NCI-H2196 (cell line): Measurements from ENCODE around the gene SAPCD2.
"Not testable (repeated sequence)": the region's sequence is repeated elsewhere in the genome, so short reads cannot be mapped to it uniquely, and the experiment has no call there.

Experiments
- DNase-seq: peaks from one replicate; lab custom pipeline; 2025; ENCODE audit not compliant: unreplicated experiment; lab: John Stamatoyannopoulos, UW

SAPCD2 gene, protein sequence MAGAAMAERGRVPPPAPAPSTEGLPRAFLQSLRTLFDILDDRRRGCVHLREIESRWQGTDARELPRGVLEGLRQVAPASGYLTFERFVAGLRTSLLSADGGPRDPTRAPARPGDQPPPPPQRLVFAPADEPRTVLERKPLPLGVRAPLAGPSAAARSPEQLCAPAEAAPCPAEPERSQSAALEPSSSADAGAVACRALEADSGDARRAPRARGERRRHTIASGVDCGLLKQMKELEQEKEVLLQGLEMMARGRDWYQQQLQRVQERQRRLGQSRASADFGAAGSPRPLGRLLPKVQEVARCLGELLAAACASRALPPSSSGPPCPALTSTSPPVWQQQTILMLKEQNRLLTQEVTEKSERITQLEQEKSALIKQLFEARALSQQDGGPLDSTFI

DNA sequence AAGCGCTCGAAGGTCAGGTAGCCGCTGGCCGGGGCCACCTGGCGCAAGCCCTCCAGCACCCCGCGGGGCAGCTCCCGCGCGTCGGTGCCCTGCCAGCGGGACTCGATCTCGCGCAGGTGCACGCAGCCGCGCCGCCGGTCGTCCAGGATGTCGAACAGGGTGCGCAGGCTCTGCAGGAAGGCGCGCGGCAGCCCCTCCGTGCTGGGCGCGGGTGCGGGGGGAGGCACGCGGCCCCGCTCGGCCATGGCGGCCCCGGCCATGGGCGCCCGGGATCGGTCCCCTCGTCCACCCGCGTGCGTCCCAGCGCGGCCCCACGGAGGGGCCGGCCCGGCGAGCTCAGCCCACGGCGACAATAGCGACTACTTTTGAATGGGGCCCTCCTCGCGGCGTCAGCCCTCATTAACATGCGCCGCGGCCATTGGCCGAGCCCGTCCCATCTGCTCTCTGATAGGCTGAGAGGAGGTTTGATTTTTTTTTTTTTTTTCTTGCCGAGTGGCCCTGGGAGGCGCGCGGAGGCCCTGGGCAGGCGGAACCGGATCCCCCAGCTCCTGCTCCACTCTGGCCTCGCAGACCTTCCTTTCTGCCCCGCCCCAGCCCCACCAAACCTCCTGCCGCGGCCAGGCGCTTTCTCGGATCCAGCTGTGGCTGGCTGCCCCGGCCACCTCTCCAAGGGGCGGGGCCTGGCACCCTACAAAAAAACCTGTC lies at the start of gene SAPCD2:
Gene SAPCD2, minus strand, starts transcription at position 357 of the 705 bp plus-strand sequence. Its CDS starts 97 bp downstream, at position 260.
- DNase-seq = peak; percentile 91

DNA sequence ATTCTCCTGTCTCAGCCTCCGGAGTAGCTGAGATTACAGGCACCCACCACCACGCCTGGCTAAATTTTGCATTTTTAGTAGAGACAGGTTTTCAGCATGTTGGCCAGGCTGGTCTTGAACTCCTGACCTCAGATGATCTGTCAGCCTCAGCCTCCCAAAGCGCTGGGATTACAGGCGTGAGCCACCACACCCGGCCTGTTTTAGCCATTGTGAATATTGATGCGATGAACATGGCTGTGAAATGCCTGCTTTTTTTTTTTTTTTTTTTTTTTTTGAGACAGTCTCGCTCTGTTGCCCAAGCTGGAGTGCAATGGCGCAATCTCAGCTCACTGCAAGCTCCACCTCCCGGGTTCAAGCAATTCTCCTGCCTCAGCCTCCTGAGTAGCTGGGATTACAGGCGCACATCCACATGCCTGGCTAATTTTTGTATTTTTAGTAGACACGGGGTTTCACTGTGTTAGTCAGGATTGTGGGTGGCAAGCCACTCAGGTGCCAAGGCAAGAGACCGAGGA lies 47.8 kb upstream of the SAPCD2 start:
- DNase-seq = not testable (repeated sequence)

DNA sequence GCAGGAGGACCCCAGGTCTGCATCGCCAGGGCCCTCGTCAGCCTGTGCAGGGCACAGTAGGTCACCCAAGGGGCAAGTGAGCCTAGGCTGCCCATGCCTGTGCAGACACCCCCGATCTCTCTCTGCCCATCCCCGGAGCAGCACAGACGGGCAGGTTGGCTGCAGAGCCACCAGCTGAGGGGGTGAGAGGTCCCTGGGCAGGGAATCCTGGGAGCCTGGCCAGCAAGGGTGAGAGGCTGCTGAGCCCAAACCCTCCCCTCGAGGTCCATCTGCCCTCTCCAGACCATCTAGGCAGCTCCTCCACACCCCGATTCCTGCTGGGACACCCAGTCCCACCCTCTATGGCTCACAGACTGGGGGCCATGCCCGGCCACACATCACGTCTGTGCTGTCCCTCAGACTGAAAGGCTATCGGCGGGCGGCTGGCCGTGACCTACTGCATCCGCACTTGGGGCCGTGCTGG lies 46.9 kb upstream of the SAPCD2 start:
- DNase-seq = no peak

DNA sequence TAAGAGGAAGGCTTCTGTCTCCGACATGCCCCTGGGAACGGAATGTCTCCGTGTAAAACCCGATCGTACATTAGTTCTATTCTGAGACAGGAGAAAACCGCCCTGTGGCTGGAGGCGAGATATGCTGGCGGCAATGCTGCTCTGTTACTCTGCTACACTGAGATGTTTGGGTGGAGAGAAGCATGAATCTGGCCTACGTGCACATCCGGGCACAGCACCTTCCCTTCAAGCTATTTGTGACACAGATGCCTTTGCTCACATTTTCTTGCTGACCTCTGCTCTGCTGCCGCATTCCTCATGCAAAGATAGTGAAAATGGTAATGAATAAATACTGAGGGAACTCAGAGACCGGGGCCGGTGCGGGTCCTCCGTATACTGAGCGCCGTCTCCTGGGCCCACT lies 46.4 kb upstream of the SAPCD2 start:
- no peak for DNase-seq

DNA sequence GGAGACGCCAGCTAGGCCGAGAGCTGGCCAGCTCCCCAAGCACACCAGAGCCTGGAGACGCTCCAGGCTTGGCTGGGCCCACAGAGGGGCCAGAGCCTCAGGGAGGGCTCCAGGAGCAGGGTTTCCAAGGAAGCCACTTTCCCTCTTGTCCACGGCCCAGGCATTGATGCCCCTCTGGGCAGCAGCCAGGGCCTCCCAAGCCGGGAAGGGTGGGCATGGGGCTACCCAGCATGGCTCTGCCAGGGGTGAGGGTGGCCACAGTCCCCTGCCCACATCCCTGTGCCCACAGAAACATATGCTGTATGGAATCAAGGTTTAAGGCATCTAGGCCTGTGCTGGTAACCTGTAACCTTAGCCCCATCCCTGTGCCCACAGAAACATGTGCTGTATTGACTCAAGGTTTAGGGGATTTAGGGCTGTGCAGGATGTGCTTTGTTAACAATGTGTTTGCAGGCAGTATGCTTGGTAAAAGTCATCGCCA lies 45.7 kb upstream of the SAPCD2 start:
- DNase-seq = no peak

DNA sequence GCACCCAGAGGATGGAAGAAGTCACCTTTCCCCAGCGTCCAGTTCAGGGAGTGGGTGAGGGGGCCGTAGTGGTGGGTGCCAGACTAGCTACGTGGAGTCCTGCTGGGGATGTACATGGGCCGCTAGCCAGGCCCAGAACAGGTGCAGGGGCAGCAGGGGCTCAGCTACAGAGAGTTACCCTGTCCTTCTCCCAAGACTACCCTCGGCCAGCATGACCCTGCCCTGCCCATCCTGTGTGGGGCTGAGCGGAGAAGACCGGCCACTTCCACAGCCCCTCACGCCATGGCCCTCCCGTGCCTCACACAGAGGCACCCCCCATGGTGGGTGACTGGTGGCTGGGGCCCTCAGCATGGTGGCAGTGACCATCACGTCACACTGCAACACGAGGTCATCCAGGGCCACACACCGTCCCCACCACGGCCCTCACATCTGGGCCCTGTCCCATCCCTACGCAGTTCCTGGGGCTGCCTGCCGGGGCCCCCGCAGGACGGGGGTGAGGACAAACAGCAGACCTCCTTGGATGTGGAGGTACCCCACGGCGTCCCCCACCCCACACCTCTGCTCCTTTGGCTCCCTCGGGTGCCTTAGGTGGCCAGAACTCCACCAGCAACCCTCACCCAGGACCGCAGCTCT lies 45.2 kb upstream of the SAPCD2 start:
- DNase-seq = no peak

DNA sequence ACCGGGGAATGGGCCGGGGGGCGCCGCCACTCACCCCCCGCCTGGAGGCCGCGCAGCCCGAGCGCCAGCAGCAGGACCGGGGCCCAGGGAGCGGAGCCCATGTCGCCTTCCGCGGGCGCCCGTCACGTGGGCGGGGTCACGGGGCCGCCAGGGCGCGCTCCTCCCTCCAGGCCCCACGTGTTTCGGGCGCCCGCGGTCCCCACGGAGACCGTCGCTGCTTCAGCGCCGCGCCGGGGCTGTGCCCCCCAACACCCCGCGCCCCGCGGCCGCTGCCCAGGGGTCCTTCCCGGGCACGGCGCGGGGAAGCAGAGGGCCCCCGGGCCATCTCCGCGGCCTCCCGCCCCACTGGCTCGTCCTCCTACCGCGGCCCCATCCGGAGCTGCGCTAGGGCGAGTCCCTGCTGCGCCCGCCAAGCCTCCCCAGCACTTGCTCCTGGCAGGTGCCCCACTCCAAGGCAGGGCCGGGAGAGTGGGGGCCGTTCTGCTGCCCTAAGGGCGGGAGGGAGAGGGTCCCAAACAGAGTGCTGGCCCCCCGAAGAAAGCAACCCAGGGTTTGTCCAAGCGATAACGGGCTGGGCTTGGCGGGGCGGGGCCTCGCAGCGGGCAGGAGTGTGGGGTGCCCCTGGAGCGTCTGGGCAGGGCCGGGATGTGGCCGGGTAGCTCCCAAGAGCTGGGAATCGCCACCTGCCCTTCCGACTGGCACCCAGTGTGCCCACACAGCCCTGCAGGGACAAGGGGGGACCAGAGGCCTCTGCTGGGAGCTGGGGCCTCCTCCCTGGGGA lies 44.4 kb upstream of the SAPCD2 start, which contains the start of gene DPP7:
Gene DPP7, minus strand, starts transcription at position 121 of the 781 bp plus-strand sequence. Its CDS starts 20 bp downstream, at position 101.
- peak; percentile 50 for DNase-seq

DNA sequence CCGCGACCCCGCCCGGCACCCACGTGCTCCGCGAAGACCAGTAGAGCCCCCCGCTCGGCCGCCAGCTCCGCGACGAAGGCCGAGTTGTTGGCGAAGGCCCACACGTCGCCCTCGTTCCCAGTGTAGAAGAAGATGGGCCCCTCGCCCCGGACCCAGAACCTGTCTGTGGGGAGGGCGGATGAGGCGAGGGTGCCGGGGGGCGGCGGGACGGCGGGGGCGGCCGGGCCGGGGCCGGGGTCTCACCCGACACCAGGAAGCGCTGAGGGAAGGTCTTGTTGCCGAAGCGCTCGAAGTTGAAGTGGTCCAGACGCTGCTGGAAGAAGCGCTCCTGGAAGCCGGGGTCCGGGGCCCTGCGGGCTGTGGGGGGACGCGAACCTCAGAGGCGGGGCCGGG lies 43.9 kb upstream of the SAPCD2 start:
- no peak for DNase-seq

DNA sequence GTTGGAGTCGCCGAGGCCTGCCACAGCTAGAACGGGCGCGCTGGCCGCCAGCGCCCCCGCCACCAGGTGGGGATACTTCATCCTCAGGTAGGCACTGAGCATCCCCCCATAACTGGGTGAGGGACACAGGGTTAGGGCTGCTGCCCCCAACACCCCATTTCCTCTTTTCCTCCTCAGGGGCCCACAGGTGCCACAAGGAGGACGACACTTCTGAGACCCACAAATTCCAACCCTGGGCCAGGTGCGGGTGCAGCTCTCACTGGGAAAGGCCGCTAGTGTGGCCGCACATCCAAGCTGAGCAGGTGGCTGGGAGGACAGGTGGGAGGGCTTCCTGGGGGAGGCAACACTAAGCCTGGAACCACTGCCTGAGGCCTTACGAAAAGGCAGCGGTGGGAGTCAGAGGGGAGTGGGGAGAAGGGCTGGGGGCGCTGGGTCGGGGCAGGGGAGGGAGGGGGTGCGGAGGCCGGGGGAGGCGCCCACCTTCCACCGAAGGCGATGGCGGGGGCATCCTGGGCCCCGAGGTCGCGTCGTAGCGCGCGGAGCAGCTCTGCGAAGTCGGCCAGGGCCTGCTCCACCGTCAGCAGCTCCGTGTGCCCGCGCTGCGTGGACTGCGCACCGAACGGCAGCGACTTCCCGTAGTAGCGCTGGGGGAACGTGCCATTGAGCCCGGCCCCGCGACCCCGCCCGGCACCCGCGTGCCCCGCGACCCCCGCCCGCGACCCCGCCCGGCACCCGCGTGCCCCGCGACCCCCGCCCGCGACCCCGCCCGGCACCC lies 43.2 kb upstream of the SAPCD2 start:
- DNase-seq = no peak

DNA sequence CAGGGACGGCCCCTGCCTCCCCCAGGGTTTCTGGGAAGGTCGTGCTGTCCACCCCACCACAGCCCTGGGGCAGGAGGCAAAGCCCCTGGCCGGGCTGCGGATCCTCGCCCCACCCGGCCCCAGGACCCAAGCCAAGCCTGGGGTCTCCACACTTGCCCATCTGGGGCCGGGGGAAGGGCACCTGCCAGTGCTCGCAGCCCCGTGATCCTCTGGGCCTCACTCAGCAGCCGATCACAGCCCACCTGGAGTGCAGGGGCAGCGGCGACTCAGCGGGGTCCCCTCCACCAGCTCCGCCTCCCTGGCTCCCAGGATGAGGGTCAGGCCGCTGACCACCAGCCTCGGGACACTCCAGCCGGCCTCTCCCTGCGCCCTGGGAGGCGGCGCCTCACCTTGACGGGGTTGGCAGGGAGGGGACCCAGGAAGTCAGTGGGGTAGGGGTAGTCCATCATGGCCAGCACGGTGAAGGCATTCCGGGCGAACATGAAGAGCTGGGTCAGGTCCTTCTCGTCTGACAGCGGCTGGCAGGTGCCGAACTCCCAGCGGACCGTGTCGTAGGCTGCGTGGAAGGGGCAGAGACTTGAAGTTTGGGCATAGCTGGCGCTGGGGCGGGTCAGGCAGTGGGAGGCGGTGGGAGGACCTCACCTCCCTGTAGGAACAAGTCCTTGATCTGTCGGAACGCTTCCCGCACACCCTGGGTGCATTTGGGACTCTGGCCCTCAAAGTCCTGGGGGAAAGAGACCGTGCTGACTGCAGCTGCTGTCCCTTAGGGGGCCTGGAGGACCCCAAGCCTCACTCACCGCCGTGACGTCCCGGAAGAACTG lies 42.4 kb upstream of the SAPCD2 start:
- DNase-seq = no peak

DNA sequence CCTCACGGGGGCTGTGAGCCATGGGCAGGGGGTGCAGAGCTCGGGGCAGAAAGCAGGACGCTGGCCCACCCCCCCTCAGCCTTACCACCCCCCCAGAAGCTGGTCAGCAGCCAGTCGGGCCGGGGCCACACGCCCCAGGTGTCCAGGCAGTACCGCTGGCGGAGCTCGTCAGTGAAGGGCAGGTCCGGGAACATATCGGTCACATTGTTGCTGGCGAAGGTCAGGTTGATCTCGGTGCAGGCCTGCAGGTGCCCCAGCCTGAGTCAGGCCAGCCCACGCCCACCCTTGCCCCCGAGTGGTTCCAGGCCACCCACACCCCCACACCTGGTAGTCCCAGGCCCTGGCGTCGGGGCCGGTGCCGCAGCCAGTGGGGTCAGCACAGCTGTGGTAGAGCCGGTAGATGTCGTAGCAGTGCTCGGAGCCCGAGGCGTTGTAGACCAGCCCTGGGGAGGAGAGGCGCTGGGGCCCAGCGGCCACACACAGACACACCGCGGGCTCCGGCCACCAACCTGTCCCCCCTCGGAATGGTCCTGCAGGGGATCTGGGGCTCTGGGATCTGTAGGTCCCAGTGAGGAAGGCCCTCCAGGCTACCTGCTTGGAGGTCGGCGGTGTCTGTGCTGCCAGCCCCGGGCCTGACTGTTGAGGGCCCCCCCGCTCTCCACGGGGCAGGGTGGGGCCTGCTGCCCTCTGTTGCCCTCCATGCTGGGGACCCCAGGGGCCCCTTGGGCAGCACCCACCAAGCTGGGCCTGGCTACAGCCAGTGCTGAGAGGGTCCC lies 41.6 kb upstream of the SAPCD2 start:
- DNase-seq = no peak

DNA sequence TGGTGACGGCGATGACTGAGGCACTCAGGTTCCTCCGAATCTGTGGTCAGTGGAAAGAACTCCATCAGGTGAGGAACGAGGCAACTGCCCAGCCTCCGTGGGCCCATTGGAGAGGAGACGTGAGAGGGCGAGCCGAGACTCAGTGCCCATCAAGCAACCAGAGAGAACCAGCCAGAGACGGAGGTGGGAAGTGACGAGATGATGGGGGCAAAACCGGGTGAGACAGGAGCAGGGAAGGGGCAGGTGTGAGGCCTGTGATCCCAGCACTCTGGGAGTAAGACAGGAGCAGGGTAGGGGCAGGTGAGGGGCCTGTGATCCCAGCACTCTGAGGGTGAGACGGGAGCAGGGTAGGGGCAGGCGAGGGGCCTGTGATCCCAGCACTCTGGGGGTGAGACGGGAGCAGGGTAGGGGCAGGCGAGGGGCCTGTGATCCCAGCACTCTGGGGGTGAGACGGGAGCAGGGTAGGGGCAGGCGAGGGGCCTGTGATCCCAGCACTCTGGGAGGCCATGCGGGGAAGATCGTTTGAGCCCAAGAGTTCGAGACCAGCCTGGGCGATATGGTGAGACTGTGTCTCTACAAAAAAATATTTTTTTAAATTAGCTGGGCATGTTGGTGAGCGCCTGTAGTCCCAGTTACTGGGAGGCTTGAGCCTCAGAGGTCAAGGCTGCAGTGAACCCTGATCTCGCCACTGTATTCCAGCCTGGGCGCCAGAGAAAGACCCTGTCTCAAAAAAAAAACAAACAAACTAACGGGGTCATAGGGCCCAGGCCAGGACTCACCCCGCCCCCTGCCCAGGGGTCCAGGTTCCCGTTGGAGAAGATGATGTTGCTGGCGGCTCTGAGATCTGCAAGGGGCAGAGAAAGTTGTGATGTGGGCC lies 40.8 kb upstream of the SAPCD2 start:
- DNase-seq = no peak

DNA sequence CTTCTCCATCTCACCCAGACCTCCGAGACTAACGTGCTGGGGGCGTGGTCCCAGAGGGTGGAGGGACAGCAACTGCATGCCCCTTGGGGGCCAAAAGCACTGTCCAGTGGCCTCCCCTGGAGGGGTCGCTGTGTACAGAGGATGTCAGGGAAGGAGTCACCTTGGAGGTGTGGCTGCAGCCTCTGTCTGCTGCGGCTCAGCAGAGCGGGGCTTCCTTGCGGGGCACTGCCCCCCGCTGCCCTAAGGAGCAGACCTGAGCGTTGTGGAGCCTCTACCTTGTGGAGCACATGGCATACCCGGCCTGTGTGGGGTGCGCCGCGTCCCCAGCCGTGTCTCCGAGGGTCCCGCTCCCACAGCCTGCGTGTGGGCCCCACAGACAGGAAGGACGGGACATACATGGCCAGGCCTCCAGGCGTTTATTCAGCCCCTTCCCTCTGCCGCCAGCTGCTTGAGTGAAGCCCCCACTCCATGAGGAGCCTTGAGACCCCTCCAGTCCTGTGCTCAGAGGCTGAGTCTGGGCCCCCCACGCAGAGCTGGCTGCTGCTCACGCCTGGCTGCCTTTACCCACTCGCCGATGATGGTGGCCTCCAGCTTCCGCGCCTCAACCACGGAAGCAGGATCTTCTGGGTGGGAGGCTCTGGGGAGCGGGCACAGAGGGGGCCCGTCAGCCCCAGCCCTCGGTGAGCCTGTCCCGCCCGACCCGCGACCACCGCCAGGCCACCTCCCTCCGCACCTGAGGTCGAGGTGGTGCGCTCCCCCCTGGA lies 40.0 kb upstream of the SAPCD2 start:
- DNase-seq = no peak

DNA sequence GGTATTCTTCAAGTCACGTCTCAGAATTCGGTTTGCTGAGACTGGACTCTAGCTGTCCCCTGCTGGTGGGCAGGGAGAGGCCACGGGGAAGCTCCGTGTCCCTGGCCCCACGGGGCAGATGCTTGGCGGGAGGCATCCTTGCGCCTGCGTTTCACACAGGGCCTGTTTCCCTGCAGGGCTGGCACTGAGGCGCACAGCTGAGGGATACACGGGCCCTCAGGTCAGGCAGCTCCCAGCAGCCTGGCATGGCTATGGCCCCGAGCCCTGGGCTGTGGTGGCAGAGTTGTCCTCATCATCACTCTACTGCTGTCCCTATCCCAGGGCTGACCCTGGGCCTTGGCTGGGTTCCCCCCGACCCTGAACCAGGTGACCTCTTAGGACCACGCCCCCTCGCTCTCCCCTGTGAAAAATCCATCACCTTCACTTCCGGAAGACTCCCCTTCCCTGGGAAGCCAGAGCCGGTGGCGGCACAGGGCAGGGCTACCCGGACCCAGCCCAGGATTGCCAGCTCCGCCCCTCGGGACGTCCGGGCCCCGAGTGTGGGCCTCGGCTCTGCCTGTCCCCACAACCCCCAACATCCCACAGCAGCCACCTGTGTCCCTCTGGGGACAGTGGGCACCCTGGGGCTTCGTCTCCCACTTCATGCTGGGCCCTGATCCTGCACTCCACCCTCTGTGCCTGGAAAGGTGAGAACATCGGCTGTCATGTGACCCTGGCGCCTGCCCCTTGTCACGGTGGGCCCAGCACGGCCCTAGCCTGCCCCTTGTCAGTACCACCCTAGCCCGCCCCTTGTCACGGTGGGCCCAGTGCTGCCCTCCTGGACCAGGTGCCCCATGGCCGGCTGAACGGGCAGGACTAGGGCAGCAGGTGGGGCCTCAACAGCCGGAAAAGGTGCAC lies 39.1 kb upstream of the SAPCD2 start:
- DNase-seq = no peak

DNA sequence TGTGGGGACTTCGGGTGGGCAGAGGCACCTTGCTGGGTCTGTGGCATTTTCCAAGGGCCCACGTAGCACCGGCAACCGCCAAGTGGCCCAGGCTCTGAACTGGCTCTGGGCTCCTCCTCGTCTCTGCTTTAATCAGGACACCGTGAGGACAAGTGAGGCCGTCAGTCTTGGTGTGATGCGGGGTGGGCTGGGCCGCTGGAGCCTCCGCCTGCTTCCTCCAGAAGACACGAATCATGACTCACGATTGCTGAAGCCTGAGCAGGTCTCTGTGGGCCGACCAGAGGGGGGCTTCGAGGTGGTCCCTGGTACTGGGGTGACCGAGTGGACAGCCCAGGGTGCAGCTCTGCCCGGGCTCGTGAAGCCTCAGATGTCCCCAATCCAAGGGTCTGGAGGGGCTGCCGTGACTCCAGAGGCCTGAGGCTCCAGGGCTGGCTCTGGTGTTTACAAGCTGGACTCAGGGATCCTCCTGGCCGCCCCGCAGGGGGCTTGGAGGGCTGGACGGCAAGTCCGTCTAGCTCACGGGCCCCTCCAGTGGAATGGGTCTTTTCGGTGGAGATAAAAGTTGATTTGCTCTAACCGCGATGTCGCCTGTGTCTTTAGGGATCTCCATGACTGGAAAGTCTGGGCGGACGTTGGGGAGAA lies 38.4 kb upstream of the SAPCD2 start:
- DNase-seq = no peak
